GM18907 (cell line): ENCODE results near the gene ULBP1.
"Not testable (repeated sequence)": the region's sequence is repeated elsewhere in the genome, so short reads cannot be mapped to it uniquely, and the experiment has no call there.

ENCODE experiments used
- ATAC-seq: cut with Tn5 transposase; IDR thresholded peaks from one replicate; pipeline ENCODE4 v1.9.1; 2021; ENCODE audit warnings: mild to moderate bottlenecking, moderate library complexity; ENCODE audit not compliant: unreplicated experiment

The ULBP1 gene

DNA sequence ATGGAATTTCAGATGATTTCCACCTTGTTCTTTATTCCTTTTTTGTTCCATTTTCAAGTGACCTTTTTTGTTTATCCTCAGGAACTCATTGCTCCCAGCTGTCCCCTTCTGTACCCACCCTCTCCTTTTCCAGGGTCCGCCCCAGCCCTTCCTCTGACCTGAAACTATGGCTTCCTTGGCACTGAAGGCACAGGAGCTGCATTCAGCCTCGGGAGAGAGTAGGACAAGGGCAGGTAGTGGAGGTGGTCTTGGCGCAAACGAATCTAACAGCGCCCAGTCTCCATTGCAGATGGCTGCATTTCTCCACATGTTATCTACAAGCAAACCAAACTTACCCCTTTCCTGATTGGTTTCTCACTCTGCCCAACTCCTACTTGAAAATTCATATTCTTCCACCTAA is 30.7 kb upstream of the ULBP1 start:
- no peak for ATAC-seq

DNA sequence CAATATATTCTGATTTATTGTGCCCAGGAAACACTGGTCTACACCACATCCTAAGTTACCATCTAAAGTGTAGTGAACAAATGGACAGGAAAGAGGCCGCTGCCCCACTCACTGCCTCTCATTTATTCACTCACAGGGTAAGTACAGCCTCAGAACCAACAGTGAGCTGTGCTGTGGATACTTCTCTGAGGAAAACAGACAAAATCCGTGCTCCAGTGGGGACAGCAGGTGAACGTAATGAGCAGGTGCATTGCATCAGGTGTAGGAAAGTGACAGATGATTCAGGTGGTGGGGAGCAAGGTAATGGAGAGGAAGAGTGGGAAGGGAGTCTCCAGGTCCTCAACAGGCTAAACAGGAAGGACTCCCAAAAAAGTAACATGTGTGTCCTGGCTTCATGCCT is 30.3 kb upstream of the ULBP1 start:
- ATAC-seq = no peak

DNA sequence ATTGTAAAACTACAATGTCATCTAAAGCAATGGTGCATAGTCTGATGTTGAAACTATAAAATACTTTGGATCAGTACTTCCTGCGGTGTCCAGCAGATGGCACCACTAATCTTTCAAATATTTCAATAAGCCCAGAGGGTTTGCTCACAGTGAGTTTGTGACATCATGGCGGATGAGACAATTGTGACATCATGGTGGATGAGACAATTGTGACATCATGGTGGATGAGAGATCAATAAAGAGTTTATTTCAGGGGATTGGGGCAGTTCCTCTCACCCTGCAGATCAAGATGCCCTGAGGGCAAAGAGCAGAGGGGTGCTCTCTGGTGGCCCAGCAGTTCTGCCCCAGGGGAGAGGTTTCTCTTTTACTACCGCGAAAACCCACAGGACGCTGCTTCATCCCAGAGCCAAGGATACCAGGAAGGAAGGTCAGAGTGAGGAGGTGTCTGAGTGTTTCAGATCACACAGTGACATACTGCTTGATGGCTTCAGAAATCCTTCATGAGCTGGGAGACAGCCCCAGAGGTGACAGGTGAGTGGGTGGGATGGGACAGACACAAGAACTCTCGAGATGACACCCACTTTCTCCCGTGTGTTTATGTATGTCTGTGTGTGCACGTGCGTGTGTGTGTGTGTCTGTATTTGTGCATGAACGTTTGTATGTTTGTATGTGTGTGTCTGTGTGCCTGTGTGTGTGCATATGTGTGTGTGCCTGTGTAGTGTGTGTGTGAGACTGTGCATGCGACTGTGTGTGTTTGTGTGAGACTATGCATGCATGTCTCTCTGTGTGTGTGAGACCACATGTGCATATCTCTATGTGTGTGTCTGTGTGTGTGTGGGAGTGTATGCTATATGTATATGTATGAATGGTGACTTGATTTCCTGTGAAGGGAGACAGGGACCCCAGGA is 29.2 kb upstream of the ULBP1 start:
- no peak for ATAC-seq

DNA sequence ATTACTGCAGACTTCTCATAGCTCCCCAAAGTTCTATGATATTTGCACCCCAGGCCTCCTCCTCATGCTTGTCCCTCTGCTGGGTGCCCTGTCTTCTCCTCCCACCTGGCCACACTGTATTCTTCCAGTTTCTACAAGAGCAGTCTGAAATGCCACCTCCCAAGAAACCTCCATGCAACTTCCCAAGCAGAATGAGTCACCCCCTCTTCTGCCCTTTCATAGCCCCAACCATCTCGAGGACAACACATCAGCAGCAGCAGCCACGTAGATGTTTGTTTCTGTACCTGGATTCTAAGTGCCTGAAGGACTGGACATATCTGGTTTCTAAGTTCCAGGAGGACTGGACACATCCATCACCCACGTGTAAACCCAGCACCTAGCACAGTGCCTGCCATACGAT is 28.5 kb upstream of the ULBP1 start:
- no peak for ATAC-seq

DNA sequence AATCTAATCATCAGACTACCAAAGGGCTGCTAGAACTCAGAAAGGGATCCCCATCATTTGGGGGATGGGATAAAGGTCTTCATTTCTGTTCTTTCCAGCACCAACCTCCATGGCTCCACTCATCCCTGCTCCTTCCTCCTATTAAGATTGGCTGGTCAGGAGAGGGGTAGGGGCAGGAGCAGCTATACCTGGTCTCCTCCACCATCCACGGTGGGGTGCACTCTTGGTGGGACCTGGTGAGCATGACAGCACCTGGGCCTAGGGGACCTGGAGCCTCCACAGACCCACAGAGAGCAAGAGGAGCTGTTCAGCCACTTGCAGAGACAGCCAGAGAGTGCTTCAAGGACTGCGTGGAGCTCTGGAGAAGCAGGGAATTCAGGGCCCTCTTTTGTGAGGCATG is 28.1 kb upstream of the ULBP1 start:
- no peak for ATAC-seq

DNA sequence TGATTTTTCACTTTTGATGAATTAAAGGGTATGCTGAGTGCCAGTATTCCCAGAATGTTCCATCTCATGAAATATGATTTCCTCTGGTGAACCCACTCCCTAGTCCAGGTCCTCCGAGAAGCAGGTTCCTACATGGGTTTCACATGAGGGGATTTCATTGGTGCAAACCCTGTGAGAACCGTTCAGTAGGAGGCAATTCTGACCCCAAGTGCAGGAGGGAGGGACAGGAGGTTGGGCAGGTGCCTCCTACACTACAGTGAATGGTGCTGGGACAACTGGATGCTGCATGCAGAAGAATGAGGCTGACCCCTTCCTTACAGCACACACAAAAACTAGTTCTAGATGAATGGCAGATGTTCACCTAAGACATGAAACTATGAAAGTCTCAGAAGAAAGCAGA is 27.0 kb upstream of the ULBP1 start:
- ATAC-seq = no peak

DNA sequence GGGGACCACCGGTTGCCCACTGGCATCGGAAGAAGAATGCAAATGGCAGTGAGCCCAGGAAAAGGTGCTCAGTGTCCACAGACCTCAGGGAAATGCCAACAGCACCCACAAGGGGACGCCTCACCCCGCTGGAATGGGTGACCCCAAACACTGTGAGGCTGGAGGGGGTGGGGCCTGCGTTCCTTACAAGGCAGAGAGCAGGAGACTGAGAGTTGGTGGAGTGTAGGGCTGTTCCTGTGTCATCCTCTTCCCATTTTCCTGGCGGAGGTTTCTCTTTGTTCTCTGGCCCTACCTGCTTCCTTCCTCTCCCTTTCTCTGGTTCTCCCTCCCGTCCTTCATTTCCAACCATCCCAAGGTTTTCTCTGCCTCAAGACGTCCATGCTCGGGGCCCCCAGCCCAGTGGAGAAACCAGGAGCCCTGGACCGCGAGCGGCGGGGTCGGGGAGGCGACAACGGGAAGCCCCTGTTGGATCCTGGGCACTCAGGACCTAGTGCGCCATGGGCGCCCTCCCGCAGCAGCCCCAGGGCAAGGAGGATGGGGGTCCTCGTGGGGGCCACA is 25.7 kb upstream of the ULBP1 start:
- ATAC-seq = not testable (repeated sequence)

DNA sequence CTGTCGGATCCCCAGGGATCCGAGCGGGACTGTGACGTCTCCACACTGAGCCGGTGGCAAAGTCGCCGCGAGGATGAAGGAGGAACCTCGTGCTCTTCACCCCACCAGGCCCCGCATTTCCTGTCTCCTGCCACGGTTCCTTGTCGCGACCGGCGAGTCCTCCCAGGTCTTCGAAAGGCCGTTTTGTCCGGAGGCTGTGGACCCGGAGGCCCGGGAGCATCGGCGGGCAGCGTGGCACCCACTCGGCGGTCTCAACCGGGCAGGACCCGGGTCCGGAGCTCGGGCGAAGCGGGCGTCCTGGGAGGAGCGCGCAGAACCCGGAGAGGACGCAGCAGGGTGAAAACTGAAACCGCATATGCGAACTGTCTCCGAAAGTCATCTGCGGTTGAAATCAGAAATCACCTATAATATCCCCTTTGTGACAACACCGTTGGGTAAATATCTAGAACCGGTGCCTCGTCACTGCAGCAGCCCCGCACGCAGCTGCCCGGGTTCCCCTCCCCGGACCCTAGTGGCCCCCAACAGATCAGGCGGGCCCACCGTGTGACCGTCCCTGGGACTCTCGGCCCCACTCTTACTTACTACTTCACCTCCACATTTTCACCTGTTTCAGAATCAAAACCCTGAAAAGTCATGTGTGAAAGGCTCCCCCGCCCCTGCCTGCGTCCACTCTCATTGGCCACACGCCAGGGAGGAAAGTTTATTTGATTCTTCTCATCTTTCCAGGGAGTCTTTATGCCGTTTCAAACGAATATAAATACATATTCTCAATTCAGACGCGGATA is 25.0 kb upstream of the ULBP1 start:
- ATAC-seq = peak; percentile 77

DNA sequence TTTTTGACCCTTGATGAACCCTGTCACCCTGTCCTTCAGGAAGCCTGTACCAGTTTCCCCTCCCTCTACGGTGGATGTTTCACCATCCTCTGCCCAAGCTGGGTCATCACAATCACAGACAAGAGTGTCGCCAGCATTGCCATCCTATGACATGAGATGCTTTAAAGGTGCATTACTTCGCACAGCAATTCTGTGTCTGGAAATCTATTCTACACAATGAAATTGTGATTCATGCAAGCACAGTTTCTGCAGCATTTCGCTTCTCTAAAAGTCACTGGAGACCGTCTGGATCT is 24.4 kb upstream of the ULBP1 start:
- no peak for ATAC-seq

DNA sequence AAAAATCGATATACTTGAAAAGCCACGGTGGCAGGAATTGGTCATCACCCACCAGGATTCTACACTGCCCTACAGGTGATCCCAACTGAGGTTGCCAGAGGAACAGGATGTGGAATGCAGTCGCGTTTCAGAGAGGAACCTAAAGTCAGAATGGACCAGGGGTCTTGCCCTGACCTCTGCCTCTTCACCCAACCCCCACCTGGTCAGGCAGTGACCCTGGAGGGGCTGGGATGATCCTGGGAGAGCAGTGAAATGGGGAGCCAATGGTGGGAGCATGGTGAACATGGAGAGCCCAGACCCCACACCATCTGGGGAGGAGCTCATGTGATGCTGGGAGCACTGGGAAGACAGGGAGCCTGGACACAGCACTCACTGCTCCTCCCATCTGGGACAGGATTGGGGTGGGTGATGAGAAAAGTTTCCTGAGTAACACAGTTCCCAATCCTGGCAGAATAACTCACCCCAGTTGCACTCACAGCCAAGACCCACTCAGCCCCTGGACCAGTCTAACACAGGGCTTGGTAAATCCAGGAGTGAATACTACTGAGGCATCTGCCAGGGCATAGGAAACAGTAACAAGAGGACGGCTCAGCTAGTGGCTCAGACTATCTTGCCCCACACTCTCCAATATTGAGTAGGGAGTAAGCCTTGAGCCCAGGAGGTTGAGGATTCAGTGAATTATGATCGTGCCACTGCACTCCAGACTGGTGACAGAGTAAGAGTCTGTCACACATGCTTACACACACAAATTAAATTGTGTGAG is 23.7 kb upstream of the ULBP1 start:
- no peak for ATAC-seq

DNA sequence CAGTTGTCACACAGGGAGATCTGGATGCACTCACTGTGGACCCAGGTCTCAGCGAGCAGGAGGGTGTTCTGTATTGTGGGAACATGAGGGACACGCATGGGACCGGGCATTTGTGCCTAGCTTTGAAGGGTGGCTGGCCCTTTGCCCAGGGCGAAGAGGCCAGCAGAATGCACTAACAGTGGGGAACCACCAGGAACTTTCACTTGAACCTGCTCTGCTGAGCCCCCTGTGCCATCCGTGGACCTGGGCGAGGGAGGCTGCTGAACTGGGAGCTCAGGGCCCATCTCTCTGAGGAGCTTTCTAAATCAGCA is 23.1 kb upstream of the ULBP1 start:
- no peak for ATAC-seq

DNA sequence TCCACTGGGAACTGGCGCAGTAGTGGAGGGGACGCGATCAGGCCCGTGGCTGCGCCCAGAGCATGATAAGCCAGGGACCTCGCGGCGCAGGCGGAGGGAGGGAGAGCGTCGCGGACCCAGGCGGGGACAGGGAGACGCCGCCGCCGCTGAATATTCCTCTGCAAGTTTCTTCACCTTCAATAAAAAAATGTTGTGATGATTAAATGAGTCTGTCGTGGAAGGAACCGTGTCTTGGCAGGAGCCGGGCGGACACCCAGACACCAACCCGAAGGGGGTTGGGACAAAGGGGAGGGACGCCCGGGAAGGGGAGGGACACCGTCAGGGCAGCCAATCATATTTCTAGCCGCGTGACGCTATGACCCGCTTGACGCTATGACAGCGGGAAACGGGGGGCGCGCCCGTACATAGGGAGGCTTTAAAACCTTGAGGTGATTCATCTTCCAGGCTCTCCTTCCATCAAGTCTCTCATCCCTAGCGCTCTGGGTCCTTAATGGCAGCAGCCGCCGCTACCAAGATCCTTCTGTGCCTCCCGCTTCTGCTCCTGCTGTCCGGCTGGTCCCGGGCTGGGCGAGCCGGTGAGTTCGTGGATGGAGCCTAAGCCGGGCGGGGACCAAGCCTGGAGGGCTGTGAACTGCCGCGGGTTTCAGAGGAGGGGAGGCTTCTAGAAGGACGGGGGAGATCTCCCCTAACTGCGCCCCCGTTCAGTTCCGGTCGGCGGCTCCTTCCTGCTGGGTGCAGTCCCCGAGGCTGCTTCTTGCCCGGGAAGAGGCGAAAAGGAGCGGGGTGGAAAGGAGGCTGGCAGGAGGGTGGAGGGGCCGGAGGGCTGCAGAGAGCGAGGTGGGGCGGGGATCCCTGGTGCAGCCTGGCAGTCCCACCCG is 21.9 kb upstream of the ULBP1 start, which contains the start of gene ULBP2:
Gene ULBP2 (plus strand): TSS at position 432 of the 878 bp plus-strand sequence. CDS start 59 bp downstream, at position 491.
- ATAC-seq = no peak

DNA sequence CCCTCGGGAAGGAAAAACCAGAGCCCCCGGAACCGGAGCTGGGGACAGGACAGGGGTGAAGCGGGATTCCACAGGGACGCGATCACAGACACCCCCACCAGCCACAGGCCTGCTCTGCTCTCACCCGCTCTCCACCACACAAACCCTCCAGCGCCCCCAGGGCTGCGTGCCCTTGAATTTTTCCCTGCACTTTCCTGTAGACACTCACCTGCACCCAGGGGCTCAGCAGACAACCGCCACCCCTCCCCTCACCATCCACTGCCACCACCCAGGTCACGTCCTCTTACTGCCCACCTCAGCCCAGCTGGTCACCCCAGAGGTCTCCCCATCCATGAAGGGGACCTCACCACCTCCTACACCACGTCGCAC is 21.3 kb upstream of the ULBP1 start:
- no peak for ATAC-seq

DNA sequence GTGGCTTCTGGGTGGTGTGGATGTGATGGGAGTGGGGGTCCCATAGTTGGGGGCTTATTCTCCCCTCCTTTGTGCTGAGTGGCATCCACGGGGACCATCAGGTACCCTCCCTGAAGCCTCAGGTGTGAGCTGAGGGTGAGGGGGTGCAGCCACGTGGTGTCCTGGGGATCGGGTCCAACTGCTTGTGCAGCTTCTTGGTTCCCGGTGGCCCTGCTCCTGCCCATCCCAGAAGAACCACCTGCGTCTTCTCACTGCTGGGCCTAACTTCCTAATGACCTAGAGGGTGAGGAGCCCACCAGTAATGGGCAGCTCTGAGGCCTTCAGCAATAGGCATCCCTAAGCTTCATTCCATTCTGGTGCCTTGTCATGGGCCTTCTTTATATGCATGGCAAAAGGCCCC is 20.4 kb upstream of the ULBP1 start:
- not testable (repeated sequence) for ATAC-seq

DNA sequence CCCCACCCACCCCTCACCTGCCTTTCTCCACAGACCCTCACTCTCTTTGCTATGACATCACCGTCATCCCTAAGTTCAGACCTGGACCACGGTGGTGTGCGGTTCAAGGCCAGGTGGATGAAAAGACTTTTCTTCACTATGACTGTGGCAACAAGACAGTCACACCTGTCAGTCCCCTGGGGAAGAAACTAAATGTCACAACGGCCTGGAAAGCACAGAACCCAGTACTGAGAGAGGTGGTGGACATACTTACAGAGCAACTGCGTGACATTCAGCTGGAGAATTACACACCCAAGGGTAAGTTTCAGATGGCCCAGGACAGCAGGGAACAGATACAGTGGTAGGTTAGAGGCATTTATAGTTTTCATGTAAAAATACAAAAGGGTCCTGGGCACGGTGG is 18.5 kb upstream of the ULBP1 start:
- ATAC-seq = not testable (repeated sequence)

DNA sequence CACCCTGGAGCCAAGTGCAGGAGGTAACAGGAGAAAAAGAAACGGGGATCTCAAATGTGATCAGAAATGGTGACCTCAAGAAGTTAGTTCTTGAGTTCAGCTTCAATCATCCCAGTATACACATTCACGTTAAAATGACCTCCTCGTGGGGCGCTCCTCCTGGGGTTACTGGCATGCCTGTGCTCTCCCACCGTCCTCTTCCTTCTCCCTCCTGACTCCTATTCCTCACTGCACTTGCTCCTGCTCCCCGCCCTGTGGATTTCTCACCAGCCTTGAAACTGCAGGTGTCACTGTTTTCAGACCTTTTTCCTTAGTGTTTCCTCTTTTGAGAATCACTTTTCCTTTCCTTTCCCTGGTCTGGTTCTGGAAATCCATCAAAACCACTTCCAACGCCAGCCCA is 17.1 kb upstream of the ULBP1 start:
- not testable (repeated sequence) for ATAC-seq

DNA sequence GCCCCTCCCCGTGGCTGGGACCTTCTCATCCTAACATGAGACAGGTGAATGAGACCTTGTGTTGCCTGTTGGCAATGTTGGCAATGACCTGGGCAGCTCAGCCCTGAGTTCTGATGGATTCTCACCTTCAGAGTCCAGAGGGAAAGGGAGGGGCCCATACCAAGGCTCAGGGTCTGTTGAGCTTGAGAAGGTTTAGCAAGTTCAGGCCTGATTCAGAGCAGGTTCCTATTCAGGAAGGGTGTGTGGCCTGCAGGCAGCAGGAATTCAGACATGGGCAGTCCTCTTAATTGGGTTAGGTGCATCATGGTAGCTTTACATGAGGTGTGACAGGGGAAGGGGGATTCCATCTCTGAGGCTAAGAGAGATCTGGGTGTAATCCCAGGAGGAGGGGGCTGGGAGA is 16.2 kb upstream of the ULBP1 start:
- ATAC-seq = not testable (repeated sequence)

DNA sequence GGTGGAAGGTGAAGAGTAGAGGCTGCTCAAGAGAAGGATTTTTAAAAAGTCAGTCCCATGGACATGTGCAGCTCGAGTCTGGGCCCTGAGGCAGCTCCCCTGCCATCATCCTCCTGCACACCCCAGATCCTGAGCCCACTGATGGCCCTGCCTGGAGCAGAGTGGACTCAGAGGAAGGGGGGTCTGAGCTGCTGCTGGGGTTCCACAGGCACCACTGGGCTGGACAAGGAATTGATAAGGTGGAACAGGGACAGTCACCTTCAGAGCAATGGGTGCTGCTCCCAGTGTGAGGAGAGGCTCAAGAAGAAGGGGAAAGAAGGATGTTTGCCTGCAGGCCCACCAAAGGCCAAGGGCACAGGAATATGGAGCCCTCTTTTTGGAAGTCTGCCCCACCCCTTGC is 15.7 kb upstream of the ULBP1 start:
- no peak for ATAC-seq

DNA sequence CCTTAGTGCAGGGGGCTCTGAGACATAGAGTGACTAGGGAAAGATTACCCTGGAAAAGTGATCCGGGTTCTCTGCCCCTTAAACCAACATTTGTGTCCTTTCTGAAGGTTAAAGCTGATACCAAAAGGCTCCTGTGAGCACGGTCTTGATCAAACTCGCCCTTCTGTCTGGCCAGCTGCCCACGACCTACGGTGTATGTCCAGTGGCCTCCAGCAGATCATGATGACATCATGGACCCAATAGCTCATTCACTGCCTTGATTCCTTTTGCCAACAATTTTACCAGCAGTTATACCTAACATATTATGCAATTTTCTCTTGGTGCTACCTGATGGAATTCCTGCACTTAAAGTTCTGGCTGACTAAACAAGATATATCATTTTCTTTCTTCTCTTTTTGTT is 15.1 kb upstream of the ULBP1 start:
- ATAC-seq = no peak

DNA sequence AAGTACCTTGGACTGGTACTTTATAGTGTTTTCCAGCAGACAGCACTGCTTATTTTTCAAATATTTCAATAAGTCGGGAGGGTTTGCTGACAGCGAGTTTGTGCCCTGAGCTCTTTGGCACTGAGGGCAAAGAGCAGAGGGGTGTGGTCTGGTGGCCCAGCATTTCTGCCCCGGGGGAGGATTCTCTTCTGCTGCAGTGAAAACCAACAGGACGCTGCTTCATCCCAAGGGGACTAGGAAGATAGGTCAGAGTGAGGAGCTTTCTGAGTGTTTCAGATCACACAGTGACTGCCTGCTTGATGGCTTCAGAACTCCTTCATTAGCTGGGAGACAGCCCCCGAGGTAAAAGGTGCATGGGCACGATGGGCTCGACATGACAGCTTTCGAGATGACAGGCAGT is 13.3 kb upstream of the ULBP1 start:
- ATAC-seq = no peak
